SJSA1 (cell line): ENCODE measurements around the gene CDK5RAP2. TPM values are rescaled to one million over a fixed set of nuclear protein-coding genes. Genes with fewer than 3 reads are reported as not detected.
A peak's percentile ranks its signal among the peaks of the same experiment; 100 is the strongest.
"Not testable (repeated sequence)": the region's sequence is repeated elsewhere in the genome, so short reads cannot be mapped to it uniquely, and the experiment has no call there.

Experiments used
- DNase-seq, 2 experiments: peaks; one replicate each; pipeline ENCODE4 v3.0.0-alpha.2; 2015 to 2020; ENCODE audit warnings: low spot score in 2 of 2, low read depth in 1 of 2
- H3K27ac ChIP-seq: fragments of 250-450 bp; sonication (Bioruptor Pico); 2 replicates; pipeline ENCODE4 v1.5.1; 2020; ENCODE audit warnings: mild to moderate bottlenecking, moderate library complexity
- H3K27me3 ChIP-seq: fragments of 250-450 bp; sonication (Bioruptor Pico); replicated peaks from 2 replicates; pipeline ENCODE4 v1.5.1; 2020; ENCODE audit warnings: mild to moderate bottlenecking, moderate library complexity
- H3K36me3 ChIP-seq: fragments of 250-450 bp; sonication (Bioruptor Pico); 2 replicates; pipeline ENCODE4 v1.5.1; 2020; ENCODE audit warnings: mild to moderate bottlenecking
- H3K4me1 ChIP-seq: fragments of 250-450 bp; sonication (Bioruptor Pico); replicated peaks from 2 replicates; pipeline ENCODE4 v1.6.1; 2021; ENCODE audit warnings: mild to moderate bottlenecking
- H3K4me3 ChIP-seq: fragments of 250-450 bp; sonication (Bioruptor Pico); 2 replicates; pipeline ENCODE4 v1.5.1; 2020; ENCODE audit warnings: mild to moderate bottlenecking
- H3K9me3 ChIP-seq: fragments of 250-450 bp; sonication (Bioruptor Pico); replicated peaks from 2 replicates; pipeline ENCODE4 v1.5.1; 2020; ENCODE audit warnings: mild to moderate bottlenecking
- total RNA-seq: library from RNA; depleted of rRNA; stranded (reverse); fragments of >200 nt; shearing (Covaris generic); gene quantifications from 2 replicates; pipeline ENCODE4 v1.2.3, GENCODE V29; 2014

CDK5RAP2 gene
- total RNA-seq, 1 experiment from 2014 or later = 32.6 TPM

DNA sequence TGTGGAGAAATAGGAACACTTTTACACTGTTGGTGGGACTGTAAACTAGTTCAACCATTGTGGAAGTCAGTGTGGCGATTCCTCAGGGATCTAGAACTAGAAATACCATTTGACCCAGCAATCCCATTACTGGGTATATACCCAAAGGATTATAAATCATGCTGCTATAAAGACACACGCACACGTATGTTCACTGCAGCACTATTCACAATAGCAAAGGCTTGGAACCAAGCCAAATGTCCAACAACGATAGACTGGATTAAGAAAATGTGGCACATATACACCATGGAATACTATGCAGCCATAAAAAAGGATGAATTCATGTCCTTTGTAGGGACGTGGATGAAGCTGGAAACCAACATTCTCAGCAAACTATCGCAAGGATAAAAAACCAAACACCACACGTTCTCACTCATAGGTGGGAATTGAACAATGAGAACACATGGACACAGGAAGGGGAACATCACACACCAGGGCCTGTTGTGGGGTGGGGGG, 27.7 kb downstream of the CDK5RAP2 start:
- H3K4me1 ChIP-seq, H3K27ac ChIP-seq, DNase-seq, H3K9me3 ChIP-seq, H3K27me3 ChIP-seq, H3K4me3 ChIP-seq: not testable (repeated sequence)
- peaks cover 46% of the 10 kb centered on the region for H3K36me3 ChIP-seq

GRCh38 chr9:120545701-120546550, 34.0 kb downstream of the CDK5RAP2 start:
- Histone ChIP-seq H3K27ac (no peak overlapping the region), H3K4me3 (no peak overlapping the region), H3K9me3 (no peaks in the 10 kb centered on the region), H3K4me1 (peaks cover 5% of the 10 kb centered on the region; the same call in 1 of the 2 replicates), H3K27me3 (no peaks in the 10 kb centered on the region), H3K36me3 (peaks cover 55% of the 10 kb centered on the region)
- DNase-seq = no peak

- H3K4me3 ChIP-seq = no peak overlapping the region
- H3K27me3 ChIP-seq = no peaks in the 10 kb centered on the region
- H3K36me3 ChIP-seq = peaks cover 52% of the 10 kb centered on the region
- no peak overlapping the region for H3K27ac ChIP-seq
- H3K4me1 ChIP-seq = peaks cover 5% of the 10 kb centered on the region; the same call in 1 of the 2 replicates
- no peak for DNase-seq
- H3K9me3 ChIP-seq = no peaks in the 10 kb centered on the region
Measured at GRCh38 chr9:120544441-120544840, 35.5 kb downstream of the CDK5RAP2 start.

DNA sequence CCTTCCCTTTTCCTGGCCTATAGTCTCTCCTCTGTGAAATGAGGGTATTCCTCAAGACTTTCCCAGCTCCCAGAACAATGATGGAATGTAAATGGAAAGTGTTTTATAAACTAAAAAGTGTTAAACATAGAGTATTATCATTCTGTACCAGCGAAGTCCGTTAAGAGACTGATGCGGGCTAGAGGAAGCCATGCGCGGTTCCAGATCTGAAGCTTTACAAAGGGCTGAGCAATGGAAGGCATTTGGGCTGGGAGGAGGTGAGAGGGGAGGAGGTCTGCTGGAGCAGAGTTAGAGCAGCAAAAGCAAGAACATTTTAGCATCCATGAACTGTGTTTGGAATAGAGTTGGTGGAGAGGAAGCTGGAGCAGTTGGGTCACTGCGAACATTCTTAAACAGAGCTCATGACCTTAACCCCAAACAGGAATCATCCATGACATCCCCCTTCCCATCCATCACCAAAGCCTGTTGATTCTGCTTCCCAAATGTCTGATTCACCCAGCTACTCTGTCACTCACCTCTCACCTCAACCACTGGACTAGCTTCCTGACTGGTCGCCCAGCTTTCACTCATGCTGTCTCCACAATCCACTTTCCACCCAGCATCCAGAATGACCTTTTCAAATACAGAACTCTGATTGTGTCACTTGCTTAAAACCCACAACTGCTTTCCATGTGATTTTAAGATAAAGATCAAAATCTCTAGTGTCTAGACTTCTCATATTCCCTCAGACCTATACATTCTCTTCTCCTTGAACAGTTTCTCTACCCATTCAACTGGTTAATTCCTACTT, 37.1 kb downstream of the CDK5RAP2 start:
- no peaks in the 10 kb centered on the region for H3K27me3 ChIP-seq
- peaks cover 53% of the 10 kb centered on the region for H3K36me3 ChIP-seq
- H3K4me3 ChIP-seq = no peak overlapping the region
- H3K27ac ChIP-seq = no peak overlapping the region
- no peak for DNase-seq
- H3K4me1 ChIP-seq = peaks cover 5% of the 10 kb centered on the region; the same call in 1 of the 2 replicates
- no peaks in the 10 kb centered on the region for H3K9me3 ChIP-seq

GRCh38 chr9:120541921-120542320, 38.0 kb downstream of the CDK5RAP2 start:
- Histone ChIP-seq H3K27ac (no peak overlapping the region), H3K4me3 (no peak overlapping the region), H3K27me3 (no peaks in the 10 kb centered on the region), H3K36me3 (peaks cover 46% of the 10 kb centered on the region), H3K9me3 (no peaks in the 10 kb centered on the region), H3K4me1 (peaks cover 5% of the 10 kb centered on the region; the same call in 1 of the 2 replicates)
- DNase-seq = no peak

DNA sequence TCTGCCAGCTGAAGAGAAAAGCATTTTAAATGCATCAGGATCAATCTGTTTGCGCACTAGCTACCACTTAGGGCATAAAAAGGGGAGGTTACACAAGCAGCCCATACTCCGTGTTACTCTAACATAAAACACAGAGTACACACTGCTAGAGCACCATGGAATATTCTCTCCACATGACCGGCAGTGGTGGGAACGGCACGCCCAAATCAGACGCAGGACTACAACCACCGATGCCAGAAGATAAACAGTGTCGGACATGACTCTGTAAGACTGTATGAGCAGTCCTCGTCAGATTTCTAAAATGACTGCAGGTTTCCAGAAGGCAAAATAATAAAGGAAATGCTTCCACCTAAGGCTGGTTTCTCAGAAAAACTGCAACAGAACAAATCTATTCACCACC, 40.0 kb downstream of the CDK5RAP2 start:
- H3K27ac ChIP-seq = no peak overlapping the region
- no peak overlapping the region for H3K4me3 ChIP-seq
- DNase-seq = no peak
- no peaks in the 10 kb centered on the region for H3K9me3 ChIP-seq
- no peaks in the 10 kb centered on the region for H3K27me3 ChIP-seq
- no peaks in the 10 kb centered on the region for H3K4me1 ChIP-seq
- H3K36me3 ChIP-seq = peaks cover 53% of the 10 kb centered on the region

DNA sequence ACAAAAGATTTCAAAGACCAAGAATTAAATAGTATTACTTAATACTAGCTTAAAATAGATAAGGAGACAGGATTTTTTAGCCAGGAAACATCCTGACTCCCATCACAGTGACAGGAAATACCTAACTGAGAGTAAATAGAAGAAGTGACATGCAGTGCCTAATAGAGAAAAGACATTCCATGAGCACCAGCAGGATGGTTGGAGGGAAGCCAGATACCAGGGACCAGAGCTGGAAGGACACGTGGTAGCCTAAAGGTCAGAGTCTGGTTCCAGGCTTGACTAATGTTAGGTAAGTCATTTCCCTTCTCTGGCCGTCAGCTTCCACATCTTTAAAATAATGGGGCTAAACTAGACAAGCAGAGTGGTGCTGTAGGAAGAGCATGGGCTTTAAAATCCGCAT, 41.6 kb downstream of the CDK5RAP2 start:
- Histone ChIP-seq H3K36me3 (peaks cover 43% of the 10 kb centered on the region), H3K4me1 (no peaks in the 10 kb centered on the region), H3K27ac (no peak overlapping the region), H3K9me3 (no peaks in the 10 kb centered on the region), H3K27me3 (no peaks in the 10 kb centered on the region), H3K4me3 (no peak overlapping the region)
- no peak for DNase-seq

DNA sequence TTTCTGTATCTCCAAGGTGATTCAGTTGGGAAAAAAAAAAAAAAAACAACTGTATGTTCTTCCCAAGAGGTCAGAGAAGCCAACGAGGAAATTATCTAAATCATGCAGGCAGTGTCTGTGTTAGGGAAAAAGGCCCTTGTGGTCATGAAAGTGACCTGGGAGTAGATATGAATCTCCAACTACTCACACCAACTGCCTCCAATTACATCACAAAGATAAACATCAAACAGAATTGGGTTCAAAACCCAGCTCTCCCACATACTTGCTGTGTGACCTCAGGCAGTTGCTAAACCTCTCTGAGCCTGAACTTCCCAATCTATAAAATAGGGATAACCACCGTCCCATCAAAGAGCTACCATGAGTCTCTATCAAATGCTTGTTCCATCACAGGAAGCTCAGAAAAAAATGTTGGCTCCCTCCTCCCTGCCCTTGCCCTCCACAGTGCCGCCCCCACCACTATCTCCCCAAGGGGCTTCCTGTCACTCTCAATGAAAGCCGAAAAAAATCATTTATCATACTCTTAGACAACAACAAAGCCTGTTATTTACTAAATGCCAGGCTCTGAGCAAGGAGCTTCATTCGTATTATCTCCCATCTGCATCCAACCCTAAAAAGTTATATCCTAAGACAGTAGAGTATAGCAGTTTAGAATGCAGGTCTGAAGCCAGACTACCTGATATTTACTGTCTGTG, 42.9 kb downstream of the CDK5RAP2 start:
- peaks cover 54% of the 10 kb centered on the region for H3K36me3 ChIP-seq
- no peaks in the 10 kb centered on the region for H3K9me3 ChIP-seq
- no peak overlapping the region for H3K4me3 ChIP-seq
- DNase-seq = no peak
- no peaks in the 10 kb centered on the region for H3K27me3 ChIP-seq
- H3K4me1 ChIP-seq = peaks cover 10% of the 10 kb centered on the region
- no peak overlapping the region for H3K27ac ChIP-seq

- peaks cover 11% of the 10 kb centered on the region for H3K4me1 ChIP-seq
- no peaks in the 10 kb centered on the region for H3K9me3 ChIP-seq
- H3K27me3 ChIP-seq = no peaks in the 10 kb centered on the region
- no peak for DNase-seq
- peaks cover 55% of the 10 kb centered on the region for H3K36me3 ChIP-seq
- no peak overlapping the region for H3K27ac ChIP-seq
- H3K4me3 ChIP-seq = no peak overlapping the region
Measured at GRCh38 chr9:120536094-120536493, 43.9 kb downstream of the CDK5RAP2 start.

DNA sequence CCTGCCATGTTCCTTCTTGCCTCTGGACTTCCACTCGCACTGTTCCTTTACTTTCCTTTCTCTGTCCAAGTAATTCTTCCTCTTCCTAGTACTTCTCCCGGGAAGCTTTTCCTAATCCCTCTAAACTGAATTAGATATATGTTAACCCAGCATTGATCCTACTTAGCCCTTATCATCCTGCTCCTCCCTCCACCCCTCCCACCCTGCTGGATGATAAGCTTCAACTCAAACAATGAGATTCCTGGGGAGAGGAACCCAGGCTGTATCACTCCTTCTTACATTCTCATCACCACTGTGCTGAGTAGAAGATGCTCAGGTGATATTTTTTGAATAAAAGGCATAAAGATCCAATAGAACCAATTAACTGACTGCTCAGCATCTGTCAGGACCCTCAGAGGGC, 45.7 kb downstream of the CDK5RAP2 start:
- H3K9me3 ChIP-seq = no peaks in the 10 kb centered on the region
- H3K36me3 ChIP-seq = peaks cover 56% of the 10 kb centered on the region
- no peak for DNase-seq
- H3K27me3 ChIP-seq = no peaks in the 10 kb centered on the region
- H3K27ac ChIP-seq = no peak overlapping the region
- H3K4me1 ChIP-seq = peaks cover 11% of the 10 kb centered on the region
- H3K4me3 ChIP-seq = no peak overlapping the region

DNA sequence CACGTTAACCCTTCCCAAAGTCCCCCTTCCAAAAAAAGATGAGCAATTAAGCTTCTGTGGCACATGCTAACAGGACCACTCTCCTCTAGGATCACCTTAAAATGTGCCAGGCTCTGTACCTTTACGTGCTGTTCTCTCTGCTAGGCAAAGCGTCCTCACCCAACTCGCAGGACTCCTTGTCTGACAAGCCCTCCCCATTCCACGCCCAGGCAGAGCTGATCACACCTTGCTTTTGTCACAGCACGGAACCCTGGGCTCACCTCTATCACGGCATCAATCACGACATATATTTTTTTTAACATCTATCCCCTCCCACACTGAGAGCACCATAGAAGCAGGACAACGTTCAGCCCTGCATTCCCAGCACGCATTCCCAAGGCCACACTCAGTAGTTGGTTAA, 47.1 kb downstream of the CDK5RAP2 start:
- no peak overlapping the region for H3K4me3 ChIP-seq
- no peaks in the 10 kb centered on the region for H3K27me3 ChIP-seq
- H3K36me3 ChIP-seq = peaks cover 58% of the 10 kb centered on the region
- no peak for DNase-seq
- no peak overlapping the region; the same call in 1 of the 2 replicates for H3K27ac ChIP-seq
- H3K4me1 ChIP-seq = peaks cover 11% of the 10 kb centered on the region
- H3K9me3 ChIP-seq = no peaks in the 10 kb centered on the region

DNA sequence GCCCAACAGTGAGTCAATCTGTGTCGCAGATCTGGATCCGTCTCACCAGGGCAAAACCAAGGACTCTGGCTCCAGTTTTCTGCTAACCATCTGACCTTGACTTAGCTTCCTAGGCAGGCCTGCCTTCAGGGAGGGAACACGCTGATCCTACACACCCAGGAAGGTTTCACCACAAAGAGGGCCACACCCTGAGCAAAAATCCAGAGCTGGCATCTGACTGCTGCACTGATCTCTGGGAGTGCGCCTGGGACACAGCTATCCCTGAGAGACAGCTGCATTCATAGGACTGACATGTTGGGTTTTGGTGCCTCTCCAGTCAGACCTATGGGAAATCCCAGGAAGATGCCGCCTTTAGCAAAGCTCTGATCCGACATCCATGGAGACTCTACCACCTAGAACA, 47.5 kb downstream of the CDK5RAP2 start:
- Histone ChIP-seq H3K27me3 (no peaks in the 10 kb centered on the region), H3K27ac (no peak overlapping the region; the same call in 1 of the 2 replicates), H3K36me3 (peaks cover 60% of the 10 kb centered on the region), H3K4me3 (no peak overlapping the region), H3K4me1 (peaks cover 11% of the 10 kb centered on the region), H3K9me3 (no peaks in the 10 kb centered on the region)
- DNase-seq = peak; percentile 31 to 48

GRCh38 chr9:120531683-120532300, 48.2 kb downstream of the CDK5RAP2 start:
- Histone ChIP-seq H3K27me3 (no peaks in the 10 kb centered on the region), H3K27ac (no peak overlapping the region), H3K4me3 (no peak overlapping the region), H3K9me3 (no peaks in the 10 kb centered on the region), H3K4me1 (peaks cover 11% of the 10 kb centered on the region), H3K36me3 (peaks cover 66% of the 10 kb centered on the region)
- DNase-seq = peak in 1 of 2 experiments; percentile 21
